GM18870 (cell line): ENCODE results near the gene BAK1.

Experiments
- ATAC-seq: cut with Tn5 transposase; IDR thresholded peaks from one replicate; pipeline ENCODE4 v1.9.1; 2021; ENCODE audit warnings: moderate library complexity; ENCODE audit not compliant: unreplicated experiment

Gene BAK1

DNA sequence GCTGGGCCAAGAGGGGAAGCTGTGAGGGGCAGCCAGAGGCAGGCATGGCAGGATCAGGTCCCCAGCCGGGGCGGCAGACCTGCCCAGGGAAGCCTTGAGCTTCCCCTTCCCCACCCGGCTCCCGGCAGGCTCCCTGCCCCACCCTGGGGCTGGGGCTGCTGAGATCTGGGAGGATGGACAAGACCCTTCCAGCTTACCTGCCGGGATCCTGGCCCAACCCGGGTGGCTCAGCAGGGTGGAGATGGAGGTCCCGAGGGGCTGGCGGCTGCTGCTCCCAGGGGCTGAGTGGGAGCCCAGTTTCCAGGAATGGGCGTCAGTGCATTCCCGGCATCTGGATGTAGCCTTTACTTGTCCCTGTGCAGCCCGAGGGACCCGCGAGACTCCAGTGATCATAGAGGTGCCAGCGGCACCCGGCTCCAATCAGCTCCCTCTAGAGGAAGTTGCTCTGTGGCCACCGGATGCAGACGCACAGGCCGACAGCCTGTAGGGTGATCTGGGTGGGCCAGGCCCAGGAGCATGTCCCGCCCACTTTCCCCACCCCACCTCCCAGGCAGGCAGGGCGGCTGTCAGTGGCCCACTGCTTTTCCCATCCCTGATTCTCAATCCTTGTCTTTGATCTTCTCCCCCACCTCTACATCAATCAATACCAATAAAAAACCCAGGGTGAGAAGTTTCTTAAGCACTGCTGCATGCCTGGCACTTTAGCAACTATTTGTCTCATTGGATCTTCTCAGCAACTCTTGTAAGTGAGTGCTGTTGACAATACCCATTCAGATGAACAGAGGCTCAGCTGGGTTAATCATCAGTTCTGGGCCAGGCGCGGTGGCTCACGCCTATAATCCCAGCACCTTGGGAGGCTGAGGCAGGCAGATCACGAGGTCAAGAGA, at the start of gene BAK1:
Gene BAK1, minus strand, starts transcription at position 449 of the 887 bp plus-strand sequence. CDS start 2,672 bp downstream, outside the sequence.
- no peak for ATAC-seq

DNA sequence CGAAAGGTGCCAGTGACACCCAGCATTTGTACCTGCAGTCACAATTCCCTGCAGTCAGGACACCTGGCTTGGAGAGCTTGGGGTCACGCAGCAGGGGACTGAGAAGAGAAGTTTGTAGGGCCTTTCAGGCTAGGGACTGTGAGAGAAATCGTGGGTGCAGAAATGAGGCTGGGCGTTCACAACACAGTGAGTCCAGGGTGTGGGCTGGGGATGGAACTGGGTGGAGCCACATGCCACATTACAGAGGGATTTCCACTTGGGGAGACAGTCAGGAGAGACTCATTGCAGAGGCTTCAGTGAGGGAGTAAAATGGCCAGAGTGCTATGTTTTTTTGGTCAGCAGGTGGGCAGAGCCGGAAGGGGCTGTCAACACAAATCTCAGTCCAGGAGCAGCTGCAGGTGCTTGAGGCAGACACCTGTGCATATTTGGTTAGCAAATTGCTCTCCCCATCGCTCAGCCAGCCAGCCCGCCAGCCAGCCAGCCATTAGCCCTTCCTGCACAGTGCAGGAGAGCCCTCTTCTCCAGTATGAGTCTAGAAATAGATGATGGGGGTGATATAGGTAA, 48.4 kb upstream of the BAK1 start:
- no peak for ATAC-seq

DNA sequence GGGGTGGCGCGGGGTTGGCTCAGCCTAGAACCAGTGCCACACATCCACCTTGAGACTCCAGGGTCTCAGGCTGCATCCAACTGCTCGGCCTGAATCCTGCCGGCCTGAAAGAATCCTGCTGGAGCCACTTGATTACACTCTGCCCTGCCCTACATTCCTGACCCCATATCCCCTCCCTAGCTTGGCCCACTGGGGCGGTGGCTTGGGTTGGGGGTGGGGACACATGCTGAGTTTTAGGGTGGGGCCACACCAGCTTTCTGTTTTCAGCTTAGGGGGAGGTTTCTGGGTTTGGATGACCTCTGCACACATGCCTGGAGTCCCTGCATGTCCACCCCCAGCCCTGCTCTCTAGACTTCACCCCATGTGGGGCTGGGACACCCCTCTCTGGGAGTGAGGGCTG, 47.8 kb upstream of the BAK1 start:
- no peak for ATAC-seq

DNA sequence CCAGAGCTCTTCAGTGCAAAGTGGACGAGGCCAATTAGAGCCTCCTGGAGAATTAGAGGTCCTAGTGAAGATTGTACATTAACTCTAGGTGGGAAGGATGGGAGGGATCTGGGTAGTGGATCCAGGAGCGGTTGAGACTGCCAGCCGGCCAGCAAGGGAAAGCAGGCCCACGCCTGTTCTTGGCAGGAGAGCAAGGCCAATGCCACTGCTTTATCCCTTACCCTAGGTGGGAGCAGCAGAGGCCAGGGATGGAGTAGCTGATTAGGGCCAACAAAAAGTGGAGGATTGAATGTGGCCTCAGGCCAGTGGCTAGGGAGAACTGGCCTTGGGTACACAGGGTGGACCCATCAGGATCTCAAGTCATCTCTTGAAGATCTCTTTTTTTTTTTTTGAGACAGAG, 44.8 kb upstream of the BAK1 start:
- no peak for ATAC-seq

DNA sequence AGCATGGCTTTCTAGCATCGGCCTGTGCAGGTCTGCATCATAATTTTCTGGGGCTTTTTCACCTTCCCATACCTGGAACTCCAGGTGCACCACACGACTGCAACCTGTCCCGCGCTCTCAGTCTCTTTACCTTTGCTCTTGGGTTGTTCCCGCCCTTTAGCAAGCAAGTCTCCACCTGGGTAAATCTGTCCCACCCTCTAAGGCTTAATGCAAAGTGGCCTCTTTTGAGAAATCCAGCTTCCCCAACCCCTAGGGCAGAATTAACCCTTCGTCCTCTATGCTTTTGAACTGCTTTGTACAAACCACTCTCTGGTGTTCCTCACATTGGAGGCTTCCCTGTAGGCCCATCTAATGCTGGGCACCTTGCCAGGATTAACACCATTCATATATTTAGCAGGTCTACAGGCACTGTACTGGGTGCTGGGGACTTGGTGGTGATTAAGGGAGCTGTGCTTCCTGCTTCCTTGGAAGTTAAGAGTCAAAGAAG, 43.9 kb upstream of the BAK1 start:
- no peak for ATAC-seq

DNA sequence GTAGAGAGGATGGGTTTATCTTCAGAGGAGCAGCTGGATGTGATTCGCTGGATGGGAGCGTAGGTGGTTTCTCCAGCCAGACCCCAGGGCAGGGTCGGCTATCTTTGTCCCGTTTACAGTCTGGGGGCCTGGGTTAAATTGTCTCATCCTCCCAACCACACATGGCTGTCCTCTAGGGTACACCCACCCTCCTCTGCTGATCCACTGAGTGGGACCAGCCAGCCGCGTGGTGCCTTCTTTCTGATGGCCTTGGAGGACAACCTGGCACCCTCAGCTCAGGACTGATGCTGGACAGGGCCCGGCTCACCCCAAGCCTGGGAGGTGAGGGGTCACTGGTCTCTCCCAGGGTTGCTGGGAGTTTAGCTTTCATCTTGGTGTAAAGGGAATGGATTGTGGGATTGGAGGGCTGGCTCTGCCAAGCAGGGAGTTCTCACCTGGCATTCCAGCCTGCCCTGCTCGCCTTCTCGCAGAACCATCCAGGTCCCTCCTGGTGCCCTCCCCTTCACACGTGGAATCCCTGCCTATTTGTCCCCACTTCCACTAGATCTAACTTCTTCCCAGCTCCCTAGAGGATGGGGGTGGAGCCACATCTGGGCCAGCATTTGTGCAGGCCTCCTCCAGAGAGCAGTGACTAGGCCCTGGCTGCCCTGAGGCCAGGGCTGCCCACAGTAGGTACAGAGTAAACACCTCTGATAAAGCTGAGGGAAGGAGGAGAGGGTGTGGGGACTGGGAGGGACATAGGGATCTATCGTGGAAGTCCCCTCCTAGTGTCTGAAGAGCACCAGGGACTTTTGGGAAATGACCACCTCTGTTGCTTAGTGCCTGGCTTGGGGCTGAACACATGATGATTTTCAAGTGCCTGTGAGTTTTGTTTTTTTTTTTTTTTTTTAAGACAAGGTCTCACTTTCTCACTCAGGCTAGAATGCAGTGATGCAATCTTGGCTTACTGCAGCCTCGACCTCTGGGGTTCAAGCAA, 42.7 kb upstream of the BAK1 start:
- ATAC-seq: no peak

DNA sequence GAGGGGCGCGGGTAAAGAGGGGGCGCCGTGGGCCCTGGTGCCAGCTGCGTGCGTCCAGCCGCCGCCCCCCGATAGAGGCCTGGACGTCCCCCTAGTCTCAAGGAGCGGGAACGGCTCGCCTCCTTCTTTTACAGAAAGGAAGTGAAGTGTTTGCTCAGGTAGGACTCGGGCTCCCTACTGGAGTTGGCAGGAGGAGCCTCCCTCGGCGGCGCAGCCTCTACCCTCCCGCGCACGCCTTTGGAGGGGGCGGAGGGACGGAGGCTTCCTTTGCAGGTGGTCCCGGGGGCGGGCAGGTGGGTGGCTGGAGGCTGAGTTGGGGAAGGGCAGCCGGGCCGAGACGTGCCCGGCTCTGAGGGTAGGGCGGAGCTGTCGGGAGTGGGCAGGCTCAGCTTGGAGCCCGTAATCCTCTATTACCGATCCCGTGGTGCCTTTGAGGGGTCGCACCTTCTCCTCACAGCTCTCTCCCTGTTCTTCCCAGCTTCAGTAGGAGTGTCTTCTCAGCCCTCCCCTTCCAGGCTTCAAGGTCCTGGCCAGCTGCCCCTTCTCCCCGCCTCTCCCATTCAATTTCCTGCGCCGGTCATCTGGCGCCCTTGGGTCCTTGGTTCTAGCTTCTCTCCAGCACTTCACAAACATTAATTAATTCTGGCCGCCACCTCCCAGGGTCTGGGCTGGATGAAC, 41.8 kb upstream of the BAK1 start:
- ATAC-seq: no peak

DNA sequence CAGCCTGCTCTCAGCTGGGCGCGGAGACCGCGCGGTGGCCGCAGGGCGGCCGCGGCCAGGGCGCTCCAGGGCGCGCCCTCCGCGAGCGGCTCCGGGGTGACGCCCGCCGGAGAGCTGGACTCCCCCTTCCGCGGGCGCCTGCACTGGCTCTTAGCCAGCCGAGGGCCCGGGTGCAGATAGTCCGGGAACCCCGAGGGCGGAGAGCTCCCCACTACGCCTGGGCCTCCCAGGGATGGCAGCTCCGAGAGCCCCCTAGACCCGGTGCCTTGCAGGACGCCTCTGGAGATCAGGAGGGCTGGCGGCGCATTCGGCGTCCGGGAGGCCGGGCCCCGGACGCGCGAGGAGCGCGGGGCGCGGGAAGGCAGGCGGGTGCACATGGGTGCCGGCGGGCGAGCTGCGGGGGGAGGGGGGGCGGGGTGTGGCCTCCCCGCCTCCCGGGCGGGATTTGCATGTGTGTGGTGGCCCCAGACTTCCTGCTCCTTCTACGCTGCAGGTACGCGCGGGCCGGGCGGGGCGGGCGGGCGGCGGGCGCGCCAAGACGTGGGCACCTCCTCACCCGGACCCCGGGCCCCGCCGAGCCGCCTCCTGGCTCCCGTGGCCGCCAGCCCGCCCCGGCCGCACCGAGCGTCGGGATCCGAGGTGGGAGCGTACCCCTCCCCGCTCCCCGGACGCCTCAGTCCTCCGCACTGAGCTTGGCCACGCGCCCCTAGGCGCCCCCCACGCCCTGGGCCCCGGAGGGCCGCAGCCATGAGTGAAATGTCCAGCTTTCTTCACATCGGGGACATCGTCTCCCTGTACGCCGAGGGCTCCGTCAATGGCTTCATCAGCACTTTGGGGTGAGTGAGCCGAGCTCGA, 41.0 kb upstream of the BAK1 start, which contains the start of gene ITPR3:
Gene ITPR3, plus strand, starts transcription at position 467 of the 855 bp plus-strand sequence. Its CDS starts 281 bp downstream, at position 748.
- no peak for ATAC-seq

DNA sequence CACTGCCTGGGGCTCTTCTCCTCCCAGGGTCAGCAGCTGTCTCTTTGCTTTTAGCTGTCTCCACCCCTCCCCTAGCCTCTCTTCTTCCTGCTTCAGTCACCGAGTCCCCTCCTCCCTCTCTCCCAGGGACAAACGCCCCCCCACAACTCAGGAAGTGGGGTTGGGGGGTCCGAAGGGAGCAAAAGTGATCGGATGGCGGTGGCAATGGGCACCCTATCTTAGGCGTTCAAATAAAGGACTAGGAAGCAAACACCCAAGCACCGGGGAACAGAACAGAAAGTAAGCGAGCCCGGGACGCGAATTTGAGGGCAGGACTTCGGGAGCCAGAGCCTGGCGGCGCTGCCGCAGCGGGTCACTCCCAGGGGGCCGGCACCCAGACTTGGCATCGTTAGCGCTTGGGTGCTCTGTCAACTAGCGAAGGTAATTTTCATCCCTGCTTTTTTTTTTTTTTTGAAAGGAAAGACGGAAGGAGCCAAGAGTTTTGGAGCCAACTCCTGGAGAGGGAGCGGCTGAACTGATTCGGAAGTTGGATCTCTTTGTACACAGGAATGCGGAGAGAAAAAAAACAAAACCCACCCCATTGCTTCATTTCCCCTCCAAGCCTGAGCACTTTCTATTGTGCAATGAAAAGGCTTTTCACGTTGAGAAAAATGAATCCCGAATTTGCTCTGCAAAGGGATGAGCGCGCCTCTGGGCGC, 40.2 kb upstream of the BAK1 start:
- no peak for ATAC-seq

DNA sequence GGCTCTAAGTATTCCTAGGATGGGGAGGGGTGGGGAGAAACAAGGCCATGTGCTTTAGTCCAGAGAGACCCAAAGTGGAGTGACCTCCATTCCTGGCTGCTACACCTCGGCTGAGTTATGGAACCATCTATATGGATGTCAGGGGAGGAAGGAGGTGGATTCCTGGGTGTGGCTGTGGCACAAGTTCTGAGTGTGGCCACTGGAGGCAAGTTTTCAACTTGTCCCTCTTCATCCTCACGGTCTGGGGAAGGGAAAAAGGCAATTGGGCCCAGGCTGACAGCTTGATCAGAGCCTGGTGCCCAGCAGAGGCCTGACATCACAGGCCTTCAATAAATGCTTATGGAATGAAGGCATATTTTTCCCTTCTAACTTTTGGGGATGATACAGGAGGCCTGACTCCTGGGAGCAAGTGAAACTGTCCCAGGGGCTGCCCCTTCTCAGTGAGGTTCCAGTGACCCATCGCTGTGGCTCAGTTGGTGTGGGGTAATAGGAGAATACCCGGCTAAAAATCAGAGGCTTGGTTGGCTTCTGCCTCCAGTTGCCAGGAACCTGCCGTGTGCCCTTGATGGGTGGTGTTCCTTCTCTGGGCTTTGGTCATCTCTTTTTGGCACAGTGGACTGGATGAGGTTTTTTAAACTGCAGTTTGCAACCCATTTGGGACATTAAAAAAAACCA, 39.2 kb upstream of the BAK1 start:
- ATAC-seq: no peak

DNA sequence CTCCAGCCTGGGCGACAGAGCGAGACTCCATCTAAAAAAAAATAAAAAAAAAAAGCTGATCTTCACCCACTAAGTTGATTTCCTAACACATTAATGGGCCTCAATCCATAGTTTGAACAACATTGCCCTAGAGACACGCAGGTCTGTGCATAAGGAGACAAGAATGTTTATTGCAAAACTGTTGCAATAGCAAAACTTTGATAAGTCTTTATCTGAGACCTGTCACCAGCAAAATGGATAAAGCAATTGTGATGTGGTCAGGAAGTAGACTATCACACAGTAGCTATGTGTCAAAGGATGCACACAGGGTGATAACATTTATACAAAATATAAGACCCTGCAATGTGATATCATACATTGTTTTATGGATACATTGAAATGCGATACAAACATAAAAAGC, 36.8 kb upstream of the BAK1 start:
- ATAC-seq: no peak

DNA sequence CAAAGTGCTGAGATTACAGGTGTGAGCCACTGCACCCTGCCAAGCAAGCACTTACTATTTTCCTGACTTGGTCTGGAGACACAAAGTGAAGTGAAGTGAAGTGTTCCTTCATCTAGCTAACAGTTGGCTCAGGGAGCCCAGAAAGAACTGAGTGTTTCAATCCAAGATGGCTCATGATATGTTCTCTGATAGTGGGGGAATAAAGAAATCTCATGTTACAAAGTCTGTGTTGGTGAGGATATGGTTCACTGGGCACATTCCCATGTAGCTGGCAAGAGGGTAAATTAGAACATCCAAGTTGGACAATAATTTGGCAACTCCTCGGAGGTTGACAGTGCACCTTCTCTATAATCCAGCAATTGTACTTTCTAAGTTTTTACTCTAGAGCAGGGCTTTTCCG, 36.0 kb upstream of the BAK1 start:
- ATAC-seq: no peak

DNA sequence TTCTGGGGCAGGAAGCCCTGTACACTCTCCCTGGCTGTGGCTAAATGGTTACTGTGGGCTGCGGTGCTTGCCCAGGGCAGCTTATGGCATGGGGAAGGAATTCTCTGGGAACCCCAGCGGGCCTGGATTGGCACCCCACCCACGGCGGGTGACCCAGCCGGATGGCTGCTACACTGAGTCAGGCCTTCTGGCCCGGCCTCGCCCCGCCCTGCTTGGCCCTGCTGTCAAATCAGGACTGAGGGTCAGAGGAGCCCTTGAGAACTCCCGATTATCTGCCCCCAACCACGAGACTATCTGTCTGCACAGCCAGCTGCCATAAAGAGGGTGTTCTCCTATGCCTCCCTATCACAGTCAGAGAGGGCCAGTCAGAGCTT, 33.7 kb upstream of the BAK1 start:
- no peak for ATAC-seq

DNA sequence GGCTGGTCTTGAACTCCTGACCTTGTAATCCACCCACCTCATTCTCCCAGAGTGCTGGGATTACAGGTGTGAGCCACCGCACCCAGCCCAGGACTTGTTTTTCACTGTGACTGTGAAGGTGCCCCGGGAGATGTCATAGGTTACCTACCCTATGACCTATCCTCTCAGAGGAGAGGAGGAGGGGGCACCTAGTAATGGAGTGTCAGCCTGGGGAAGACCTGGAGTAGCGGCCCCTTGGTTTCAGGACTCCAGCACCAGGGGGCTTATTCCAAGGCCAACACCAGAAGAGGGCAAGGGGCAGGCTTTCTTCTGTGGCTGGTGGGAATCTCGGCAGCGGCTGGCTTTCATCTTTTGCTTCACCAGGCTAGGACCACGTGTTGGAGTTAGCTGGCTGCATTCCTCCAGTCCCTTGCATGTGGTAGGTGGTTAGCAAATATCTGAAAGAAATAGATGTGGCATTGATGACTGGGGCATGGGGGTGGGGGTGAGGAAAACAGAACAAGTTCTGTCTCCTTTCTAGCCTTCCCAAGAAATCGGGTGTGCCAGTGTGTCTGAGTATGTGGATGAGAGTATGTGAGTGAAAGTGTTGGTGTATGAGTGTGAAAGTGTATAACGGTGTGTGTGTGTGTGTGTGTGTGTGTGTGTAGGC, 33.2 kb upstream of the BAK1 start:
- no peak for ATAC-seq

DNA sequence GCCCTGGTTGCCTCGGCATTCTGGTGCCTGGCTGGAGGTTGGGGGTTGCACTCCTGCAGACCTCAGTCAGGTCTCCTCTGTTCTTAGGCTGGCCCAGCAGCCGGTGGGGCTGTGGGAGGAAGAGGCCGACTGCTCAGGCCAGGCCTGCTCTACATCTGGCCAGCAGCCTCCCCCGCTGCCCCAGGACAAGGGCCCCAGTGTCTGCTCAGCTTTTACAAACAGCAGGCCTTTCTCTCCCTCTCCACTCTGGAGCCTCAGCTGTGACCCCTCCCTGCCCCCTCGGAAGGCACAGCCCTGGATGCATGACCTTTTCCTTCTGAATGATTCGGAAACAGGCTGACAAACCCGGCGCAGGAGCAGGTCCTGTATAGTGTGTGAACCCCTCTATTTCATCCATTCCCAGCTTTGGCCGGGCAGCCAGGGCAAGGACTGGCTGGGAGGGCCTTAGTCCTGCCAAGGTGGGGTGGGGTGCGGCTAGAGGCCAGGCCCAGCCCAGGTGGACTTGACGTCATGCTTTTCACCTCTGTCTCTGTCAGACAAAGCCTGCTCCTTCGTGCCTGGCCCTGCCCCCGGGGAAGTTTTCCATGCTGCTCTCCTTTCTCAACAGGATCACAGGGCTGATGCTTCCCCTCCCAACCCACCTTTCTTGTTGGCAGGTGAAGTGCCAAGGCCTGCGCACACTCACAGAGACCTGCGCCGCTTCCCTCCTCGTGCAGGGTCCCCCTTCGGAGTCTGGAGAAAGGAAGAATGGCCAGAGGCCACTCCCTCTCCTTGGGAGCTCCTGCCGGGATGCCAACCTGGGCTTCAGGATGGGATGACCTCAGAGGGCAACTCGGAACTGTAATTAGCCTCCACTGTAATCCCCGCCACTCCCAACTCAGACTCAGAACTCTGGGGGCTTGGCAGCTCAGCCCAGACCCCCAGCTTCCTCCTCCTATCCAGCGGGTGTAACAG, 31.0 kb upstream of the BAK1 start:
- ATAC-seq: no peak

DNA sequence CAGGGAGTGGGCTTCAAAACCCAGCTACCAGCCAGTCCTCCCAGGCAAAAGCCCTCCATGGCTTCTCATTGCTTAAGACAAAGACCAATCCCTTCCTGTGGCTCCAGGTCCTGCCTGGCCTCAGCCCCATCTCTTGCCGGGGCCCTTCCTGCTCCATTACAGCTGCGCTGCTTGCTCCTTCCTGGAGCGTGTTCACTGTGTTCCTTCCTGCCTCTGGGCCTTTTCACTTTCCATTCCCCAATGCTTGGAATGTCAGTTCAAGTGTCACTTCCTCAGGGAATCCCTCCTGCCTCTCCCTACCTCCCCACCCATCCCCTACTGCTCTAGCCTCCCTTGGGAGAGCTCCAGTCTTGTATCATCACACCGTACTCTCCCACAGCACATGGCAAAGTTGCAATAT, 30.0 kb upstream of the BAK1 start:
- no peak for ATAC-seq

DNA sequence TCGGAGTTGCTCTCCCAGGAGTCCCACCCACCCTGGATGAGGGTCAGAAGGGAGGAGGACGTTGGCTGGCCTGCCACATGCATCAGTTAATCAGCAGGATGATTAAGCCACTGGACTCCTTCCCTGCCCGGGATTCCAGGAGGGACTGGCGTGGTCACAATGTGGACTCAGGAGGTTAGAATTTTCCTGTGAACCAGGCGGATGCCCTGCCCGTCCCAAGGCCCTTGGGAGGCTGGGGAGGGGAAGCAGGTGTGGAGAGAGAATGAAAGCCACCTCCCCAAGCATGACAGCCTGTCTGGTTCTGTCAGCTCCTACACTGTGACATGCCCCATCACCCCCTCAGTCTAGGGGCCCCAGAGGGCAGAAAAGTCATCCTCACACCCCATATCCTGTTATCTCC, 29.5 kb upstream of the BAK1 start:
- ATAC-seq: no peak
